Right renal cortex interstitium (tissue), 3 donors: ENCODE results near the gene MRTFA. TPM values are rescaled to one million over a fixed set of nuclear protein-coding genes. Genes with fewer than 3 reads are reported as not detected.
"Not testable (repeated sequence)": the region's sequence is repeated elsewhere in the genome, so short reads cannot be mapped to it uniquely, and the experiment has no call there.

ENCODE experiments used
- DNase-seq, 3 donors: peaks; one replicate each; pipeline ENCODE4 v3.0.0-alpha.2; 2013; ENCODE audit warnings: low read depth in 3 of 3, low spot score in 2 of 3
- polyA plus RNA-seq, 3 donors: library from polyadenylated mRNA; unstranded; fragments of 120-200 nt; gene quantifications; one replicate each; pipeline ENCODE4 v1.2.1, GENCODE V29; 2013; ENCODE audit not compliant: insufficient read length in 3 of 3

Gene MRTFA
- polyA plus RNA-seq, 3 donors, result 17.2 to 21.4 (median 20.4) TPM

GRCh38 chr22:40631925-40632324 lies 4.6 kb downstream of the MRTFA start:
- no peak for DNase-seq

GRCh38 chr22:40628354-40629042 lies 8.0 kb downstream of the MRTFA start:
- DNase-seq, result no peak

DNA sequence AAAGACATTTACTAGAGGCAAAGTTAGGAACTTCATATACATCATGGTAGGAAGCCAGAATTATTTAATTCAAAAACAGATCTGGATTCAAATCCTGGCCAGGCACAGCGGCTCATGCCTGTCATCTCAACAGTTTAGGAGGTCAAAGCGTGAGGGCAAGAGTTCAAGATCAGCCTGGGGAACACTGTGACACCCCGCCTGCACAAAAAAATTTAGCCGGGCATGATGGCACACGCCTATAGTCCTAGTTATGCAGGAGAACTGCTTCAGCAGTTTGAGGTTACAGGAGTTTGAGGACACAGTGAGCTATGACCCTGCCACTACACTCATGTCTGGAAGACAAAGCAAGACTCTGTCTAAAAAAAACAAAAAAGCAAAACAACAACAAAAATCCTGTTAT lies 8.9 kb downstream of the MRTFA start:
- no peak for DNase-seq

DNA sequence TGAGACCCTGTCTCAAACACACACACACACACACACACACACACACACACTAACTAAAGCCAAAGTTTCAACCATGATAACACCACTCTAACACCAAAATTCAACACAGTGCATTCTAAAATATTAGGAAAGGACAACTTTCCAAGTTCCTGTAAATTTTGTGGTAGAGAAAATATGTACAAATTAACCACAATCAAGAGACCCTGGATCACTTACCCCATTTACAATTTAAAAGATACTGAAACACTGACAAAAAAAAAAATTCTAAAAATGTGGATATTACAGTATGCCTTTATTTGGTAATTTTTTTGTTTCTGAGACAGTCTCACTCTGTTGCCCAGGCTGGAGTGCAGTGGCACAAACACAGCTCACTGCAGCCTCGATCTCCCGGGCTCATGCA lies 9.7 kb downstream of the MRTFA start:
- no peak for DNase-seq

DNA sequence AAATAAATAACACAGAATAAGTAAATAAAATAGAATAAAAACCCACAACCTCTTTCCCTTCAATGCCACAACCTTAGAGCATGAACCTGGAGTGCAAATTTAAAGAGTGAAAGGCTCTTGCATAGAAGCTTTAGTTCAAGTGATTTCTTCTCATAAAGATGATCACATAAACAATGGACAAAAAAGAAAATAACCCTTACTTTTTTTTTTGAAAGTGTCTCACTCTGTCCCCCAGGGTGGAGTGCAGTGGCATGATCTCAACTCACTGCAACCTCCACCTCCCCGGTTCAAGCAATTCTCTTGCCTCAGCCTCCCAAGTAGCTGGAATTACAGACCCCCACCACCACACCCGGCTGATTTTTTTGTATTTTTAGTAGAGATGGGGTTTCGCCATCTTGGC lies 10.7 kb downstream of the MRTFA start:
- DNase-seq, result not testable (repeated sequence)

GRCh38 chr22:40625281-40625680 lies 11.2 kb downstream of the MRTFA start:
- DNase-seq, result not testable (repeated sequence)

GRCh38 chr22:40624770-40625169 lies 11.7 kb downstream of the MRTFA start:
- DNase-seq, result no peak

DNA sequence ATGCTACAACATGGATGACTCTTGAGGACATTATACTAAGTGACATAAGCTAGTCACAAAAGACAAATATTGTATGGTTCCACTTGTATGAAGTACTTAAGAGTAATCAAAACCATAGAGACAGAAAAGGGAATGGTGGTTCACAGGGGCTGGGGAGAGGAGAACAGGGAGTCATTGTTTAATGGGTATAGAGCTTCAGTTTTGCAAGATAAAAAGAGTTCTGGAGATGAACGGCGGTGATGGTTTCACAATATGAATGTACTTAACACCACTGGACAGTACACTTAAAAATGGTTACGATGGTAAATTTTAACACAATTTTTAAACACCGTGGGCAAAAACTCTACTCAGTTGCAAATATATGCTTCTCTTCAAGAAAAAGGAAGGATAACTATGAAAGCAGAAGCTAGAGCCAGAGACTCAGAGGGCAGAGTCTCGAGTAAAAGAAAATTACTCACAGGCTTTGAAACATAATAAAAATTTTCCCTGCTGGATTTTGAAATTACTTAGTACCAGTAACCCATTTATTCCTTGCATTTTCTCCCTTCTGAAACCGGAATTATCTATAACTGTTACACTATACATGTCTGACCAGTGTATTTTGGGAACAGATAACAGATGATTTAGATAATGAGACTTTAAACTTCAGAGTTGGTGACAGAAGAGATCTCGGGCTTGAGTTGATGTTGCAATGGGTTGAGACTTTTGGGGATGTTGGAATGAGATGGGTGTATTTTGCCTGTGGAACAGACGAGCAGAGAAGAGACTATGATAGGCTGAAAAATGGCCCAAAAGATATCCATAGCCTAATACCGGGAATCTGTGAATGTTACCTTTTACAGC lies 15.0 kb downstream of the MRTFA start:
- DNase-seq, result no peak

DNA sequence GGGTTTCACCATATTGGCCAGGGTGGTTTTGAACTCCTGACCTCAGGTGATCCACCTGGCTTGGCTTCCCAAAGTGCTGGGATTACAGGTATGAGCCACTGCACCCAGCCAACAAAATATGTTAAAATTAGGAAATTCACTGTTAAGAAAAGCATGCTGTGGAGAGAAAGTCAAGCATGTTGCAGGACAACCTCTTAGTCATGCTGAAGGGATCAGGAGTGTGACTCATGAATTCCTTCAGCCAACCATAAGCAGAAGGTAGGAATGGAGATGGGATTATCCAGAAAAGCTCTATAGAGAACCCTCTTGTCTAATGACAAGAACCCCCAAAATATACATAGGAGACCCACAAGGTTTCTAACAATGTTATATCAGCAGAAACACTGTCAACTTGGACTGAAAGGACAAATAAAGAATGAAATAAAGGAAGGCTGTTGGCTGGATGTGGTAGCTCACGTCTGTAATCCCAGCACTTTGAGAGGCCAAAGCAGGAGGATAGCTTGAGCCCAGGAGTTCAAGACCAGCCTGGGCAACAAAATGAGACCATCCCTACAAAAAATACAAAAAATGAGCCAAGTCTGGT lies 16.0 kb downstream of the MRTFA start:
- no peak for DNase-seq

DNA sequence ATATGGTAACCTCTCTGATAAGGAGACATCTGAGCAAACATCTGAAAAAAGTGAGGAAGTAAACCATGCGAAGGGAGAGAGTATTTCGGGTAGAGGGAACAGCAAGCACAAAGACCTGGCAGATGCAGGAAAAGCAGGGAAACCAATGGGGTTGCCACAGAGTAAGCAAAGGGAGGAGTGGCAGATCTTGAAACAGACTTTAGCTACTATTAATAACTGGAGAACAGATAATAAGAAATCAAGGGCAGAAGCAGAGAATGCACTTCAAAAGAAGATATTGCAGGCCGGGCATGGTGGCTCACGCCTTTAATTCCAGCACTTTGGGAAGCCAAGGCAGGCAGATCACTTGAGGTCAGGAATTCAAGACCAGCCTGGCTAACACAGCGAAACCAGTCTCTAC lies 18.1 kb downstream of the MRTFA start:
- no peak for DNase-seq

DNA sequence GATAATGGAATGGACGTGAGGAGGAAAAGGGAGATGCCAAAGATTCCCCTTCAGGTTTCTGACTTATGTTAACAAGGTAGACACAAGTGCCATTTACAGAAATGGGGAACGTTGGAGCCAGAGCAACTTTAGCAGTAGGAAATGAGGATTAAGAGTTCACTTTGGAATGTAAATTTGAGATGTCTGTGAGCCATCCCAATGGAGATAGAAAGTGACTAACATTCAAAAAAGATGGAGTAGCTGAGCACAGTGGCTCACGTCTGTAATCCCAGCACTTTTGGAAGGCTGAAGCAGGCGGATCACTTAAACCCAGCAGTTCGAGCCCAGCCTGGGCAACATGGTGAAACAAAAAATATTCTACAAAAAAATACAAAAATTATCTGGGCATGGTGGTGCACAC lies 19.9 kb downstream of the MRTFA start:
- DNase-seq, result no peak

- no peak for DNase-seq
Measured at GRCh38 chr22:40613067-40613466, 23.5 kb downstream of the MRTFA start.

DNA sequence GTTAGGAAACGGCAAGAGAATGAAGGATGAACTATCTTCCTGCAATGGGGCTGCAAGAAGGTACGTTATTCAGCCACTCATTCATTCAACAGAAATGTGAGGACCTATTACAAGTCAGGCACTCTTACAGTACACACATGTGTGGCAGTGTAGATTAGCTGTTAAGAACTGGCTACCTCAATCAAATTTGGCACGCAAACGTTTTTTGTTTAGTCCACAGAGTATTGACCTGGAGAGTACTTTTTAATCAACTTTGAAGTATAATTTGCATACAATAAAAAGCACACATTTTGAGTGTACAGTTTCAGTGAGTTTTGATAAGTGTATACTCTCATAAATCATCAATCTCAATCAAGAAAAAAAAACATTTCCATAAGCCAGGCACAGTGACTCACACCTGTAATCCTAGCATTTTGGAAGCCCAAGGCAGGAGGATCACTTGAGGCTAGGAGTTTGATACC lies 24.2 kb downstream of the MRTFA start:
- no peak for DNase-seq

- no peak for DNase-seq
Measured at GRCh38 chr22:40611606-40612005, 24.9 kb downstream of the MRTFA start.

DNA sequence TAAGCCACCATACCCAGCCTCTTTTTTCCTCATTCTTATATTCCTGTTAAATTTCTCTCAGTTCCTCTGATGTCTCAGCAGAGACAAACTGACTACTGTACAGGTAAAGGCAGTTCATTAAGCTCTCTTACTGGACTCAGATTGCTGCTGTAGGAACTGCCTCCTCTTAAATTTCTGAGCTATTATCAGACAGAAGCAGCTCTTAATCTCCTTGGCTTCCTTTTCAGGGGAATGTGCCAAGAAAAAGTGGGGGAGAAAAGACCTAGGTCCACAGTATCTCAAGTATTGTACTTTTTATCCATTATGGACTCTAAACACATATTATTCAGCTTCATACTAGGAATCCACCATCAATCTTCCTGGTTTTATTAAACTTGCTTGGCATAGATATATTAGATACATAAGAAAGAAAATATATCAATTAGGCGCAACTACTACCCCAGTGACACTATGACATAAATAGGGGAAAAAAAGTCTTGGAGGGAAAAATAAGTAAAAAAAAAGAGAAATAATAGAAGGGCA lies 26.1 kb downstream of the MRTFA start:
- no peak for DNase-seq

GRCh38 chr22:40609216-40609615 lies 27.3 kb downstream of the MRTFA start:
- DNase-seq, result no peak

- DNase-seq, result no peak
Measured at GRCh38 chr22:40607506-40607905, 29.0 kb downstream of the MRTFA start.

- no peak for DNase-seq
Measured at GRCh38 chr22:40606306-40606705, 30.2 kb downstream of the MRTFA start.

GRCh38 chr22:40605761-40606160 lies 30.8 kb downstream of the MRTFA start:
- DNase-seq, result no peak

DNA sequence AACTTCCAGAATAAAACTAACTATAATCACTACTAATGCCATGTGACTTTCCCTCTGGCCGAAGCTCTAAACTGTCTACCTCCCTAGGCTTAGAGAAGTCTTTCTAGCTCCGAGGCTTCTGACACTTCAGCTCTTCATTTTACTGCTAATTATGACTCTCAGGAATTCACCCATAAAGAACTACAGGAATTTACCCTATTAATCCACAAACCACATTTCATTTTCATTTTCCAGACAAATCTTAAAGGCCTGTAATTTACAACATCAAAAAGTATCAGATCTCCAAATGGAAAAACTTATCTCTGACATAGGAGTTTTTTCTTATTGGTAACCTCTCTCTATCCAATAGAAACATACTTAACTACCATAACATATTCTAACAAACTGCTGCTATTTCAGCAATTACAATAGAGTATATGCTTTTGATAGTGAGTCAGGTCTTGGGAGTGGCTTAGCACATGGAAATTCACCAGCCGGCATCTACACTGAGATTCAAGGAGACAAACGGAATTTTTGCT lies 33.4 kb downstream of the MRTFA start:
- no peak for DNase-seq

- no peak for DNase-seq
Measured at GRCh38 chr22:40602231-40602630, 34.3 kb downstream of the MRTFA start.
